HCT116 (cell line): Measurements from ENCODE around the gene ZNF396.

Experiments used
- ATF3 ChIP-seq: IDR thresholded peaks from 2 replicates; pipeline ENCODE4 v1.6.1; 2012
- CEBPB ChIP-seq: IDR thresholded peaks from 2 replicates; pipeline ENCODE4 v1.6.1; 2012; ENCODE audit warnings: low read depth
- CTCF ChIP-seq, 3 experiments: fragments of 200-600 bp in 1 of 3; sonication (generic) in 1 of 3; IDR thresholded peaks in 2 of 3; conservative IDR thresholded peaks in 1 of 3; 2 replicates each; pipeline ENCODE4 v1.5.1; 2012 to 2017; ENCODE audit warnings: low read depth in 2 of 3, low read length in 2 of 3, antibody characterized with exemption in 1 of 3, borderline replicate concordance in 1 of 3, control low read depth in 1 of 3, mild to moderate bottlenecking in 1 of 3, mixed read lengths in 1 of 3, mixed run types in 1 of 3, moderate library complexity in 1 of 3; ENCODE audit not compliant: insufficient read depth in 1 of 3
- EZH2 ChIP-seq: fragments of 200-600 bp; sonication (generic); IDR thresholded peaks from 2 replicates; pipeline ENCODE4 v1.6.1; 2017; ENCODE audit warnings: antibody characterized with exemption, mixed run types
- JUND ChIP-seq: IDR thresholded peaks from 2 replicates; pipeline ENCODE4 v1.6.1; 2012
- REST ChIP-seq: IDR thresholded peaks from 2 replicates; pipeline ENCODE4 v1.6.1; 2012; ENCODE audit warnings: low read depth
- SIN3A ChIP-seq: IDR thresholded peaks from 2 replicates; pipeline ENCODE4 v1.6.1; 2012; ENCODE audit warnings: low read depth
- SRF ChIP-seq: IDR thresholded peaks from 2 replicates; pipeline ENCODE4 v1.6.1; 2012; ENCODE audit warnings: low read depth
- ZBTB33 ChIP-seq: IDR thresholded peaks from 2 replicates; pipeline ENCODE4 v1.6.1; 2011; ENCODE audit warnings: mild to moderate bottlenecking, low read length, moderate library complexity; ENCODE audit not compliant: insufficient replicate concordance; ENCODE audit errors: extremely low read depth
- ZNF274 ChIP-seq: fragments of 200-500 bp; sonication (Bioruptor generic); IDR thresholded peaks from 2 replicates; pipeline ENCODE4 v1.6.1; 2014; ENCODE audit warnings: mild to moderate bottlenecking, low read depth, low read length, inconsistent platforms

- TF ChIP-seq ATF3 (no peak), REST (no peak), CEBPB (no peak), SIN3A (no peak), JUND (no peak), ZNF274 (no peak), CTCF (IDR thresholded peaks at IDR 0.05 in 2 of 3, conservative IDR thresholded peaks at IDR 0.05 in 1 of 3; ENCODE audit: borderline replicate concordance in 1 of 3, insufficient read depth in 1 of 3, low read depth in 2 of 3, low read length in 2 of 3) (no peak), ZBTB33 (no peak), EZH2 (no peak), SRF (no peak)
These were observed 887 bp upstream of the ZNF396 start for GRCh38 chr18:35377875-35378573.
